BLaER1 treated with 17β-estradiol and CSF1 and Interleukin-3, amounts not matched to agents 10 nM and 100 nM (cell line): ENCODE data around the gene AHNAK2.
"Not testable (repeated sequence)": the region's sequence is repeated elsewhere in the genome, so short reads cannot be mapped to it uniquely, and the experiment has no call there.

ENCODE experiments used
- H3K27ac ChIP-seq, 11 experiments: shearing (Covaris generic); formaldehyde crosslinking; 2 replicates each; pipeline ENCODE4 v1.8.1; 2022
- H3K27me3 ChIP-seq, 11 experiments: shearing (Covaris generic); formaldehyde crosslinking; 2 replicates each; pipeline ENCODE4 v1.8.1; 2022
- H3K36me3 ChIP-seq, 11 experiments: shearing (Covaris generic); formaldehyde crosslinking; 2 replicates each; pipeline ENCODE4 v1.8.1; 2022
- H3K4me1 ChIP-seq, 10 experiments: shearing (Covaris generic); formaldehyde crosslinking; 2 replicates each; pipeline ENCODE4 v1.8.1; 2022
- H3K4me2 ChIP-seq, 11 experiments: shearing (Covaris generic); formaldehyde crosslinking; 2 replicates each; pipeline ENCODE4 v1.8.1; 2022
- H3K4me3 ChIP-seq, 10 experiments: shearing (Covaris generic); formaldehyde crosslinking; 2 replicates each; pipeline ENCODE4 v1.8.1; 2022
- H3K9ac ChIP-seq, 11 experiments: shearing (Covaris generic); formaldehyde crosslinking; 2 replicates each; pipeline ENCODE4 v1.8.1; 2022
- H3K9me3 ChIP-seq, 11 experiments: shearing (Covaris generic); formaldehyde crosslinking; replicated peaks in 1 of 11; 2 replicates each; pipeline ENCODE4 v1.8.1; 2022
- H4K20me1 ChIP-seq, 11 experiments: shearing (Covaris generic); formaldehyde crosslinking; 2 replicates each; pipeline ENCODE4 v1.8.1; 2022
- Cebpa-rat ChIP-seq, 11 experiments: shearing (Covaris generic); IDR thresholded peaks; 2 replicates each; pipeline ENCODE4 v1.8.1; 2022

The AHNAK2 gene

GRCh38 chr14:104953097-104953496, 25.1 kb downstream of the AHNAK2 start:
- peaks cover 0 to 18% (median 0%) of the 10 kb centered on the region in 10 experiments; a peak in 7 of 20 replicates for H3K4me1 ChIP-seq
- H3K9ac ChIP-seq: 0 out of 22 replicates have a peak overlapping the region, but pooled peaks of 1 of the 11 experiments have one; percentile 19
- H3K27ac ChIP-seq: peak overlapping the region in 1 of 11 experiments; percentile 10; a peak in 1 of 22 replicates
- no peaks in the 10 kb centered on the region; a peak in 1 of 22 replicates for H3K36me3 ChIP-seq
- H3K4me3 ChIP-seq: no peak overlapping the region
- H3K4me2 ChIP-seq: peak overlapping the region in 5 of 11 experiments; percentile 1 to 74 (median 52); a peak in 6 of 22 replicates
- no peaks in the 10 kb centered on the region for H3K27me3 ChIP-seq
- H4K20me1 ChIP-seq: peaks cover 0 to 6% (median 0%) of the 10 kb centered on the region in 11 experiments; a peak in 1 of 22 replicates
- TF ChIP-seq Cebpa-rat (IDR thresholded peaks at IDR 0.05): no peak
- H3K9me3 ChIP-seq: no peaks in the 10 kb centered on the region

- not testable (repeated sequence) for H3K4me3 ChIP-seq
Observed at GRCh38 chr14:104951863-104952657, 26.1 kb downstream of the AHNAK2 start.

GRCh38 chr14:104950701-104951100, 27.5 kb downstream of the AHNAK2 start:
- H4K20me1 ChIP-seq, H3K9ac ChIP-seq, H3K9me3 ChIP-seq, H3K4me2 ChIP-seq, H3K27ac ChIP-seq, H3K36me3 ChIP-seq, H3K27me3 ChIP-seq, H3K4me3 ChIP-seq: not testable (repeated sequence)
- H3K4me1 ChIP-seq: peaks cover 0 to 18% (median 0%) of the 10 kb centered on the region in 10 experiments; a peak in 7 of 20 replicates

More at GRCh38 chr14:104951863-104952657, 26.1 kb downstream of the AHNAK2 start:
- H3K9ac ChIP-seq, H3K27ac ChIP-seq, H4K20me1 ChIP-seq, H3K4me2 ChIP-seq, H3K36me3 ChIP-seq, H3K9me3 ChIP-seq, H3K27me3 ChIP-seq: not testable (repeated sequence)
- H3K4me1 ChIP-seq: peaks cover 0 to 18% (median 0%) of the 10 kb centered on the region in 10 experiments; a peak in 7 of 20 replicates

- no peak overlapping the region for H3K4me2 ChIP-seq
- H3K4me3 ChIP-seq: no peak overlapping the region
- H3K27me3 ChIP-seq: no peaks in the 10 kb centered on the region
- H3K27ac ChIP-seq: no peak overlapping the region
- H3K9ac ChIP-seq: no peak overlapping the region
- H4K20me1 ChIP-seq: 0 out of 22 replicates have a peak, but pooled peaks cover 0 to 4% (median 0%) of the 10 kb centered on the region in 11 experiments
- H3K4me1 ChIP-seq: peaks cover 0 to 18% (median 0%) of the 10 kb centered on the region in 10 experiments; a peak in 7 of 20 replicates
- no peaks in the 10 kb centered on the region for H3K36me3 ChIP-seq
- TF ChIP-seq Cebpa-rat (IDR thresholded peaks at IDR 0.05): no peak
- no peaks in the 10 kb centered on the region for H3K9me3 ChIP-seq
Observed at GRCh38 chr14:104950021-104950420, 28.2 kb downstream of the AHNAK2 start.

GRCh38 chr14:104949406-104949955, 28.7 kb downstream of the AHNAK2 start:
- H3K4me2 ChIP-seq, H3K9me3 ChIP-seq, H3K27ac ChIP-seq, H3K27me3 ChIP-seq, H3K4me3 ChIP-seq, H3K36me3 ChIP-seq, H4K20me1 ChIP-seq, H3K9ac ChIP-seq: not testable (repeated sequence)
- H3K4me1 ChIP-seq: peaks cover 0 to 18% (median 0%) of the 10 kb centered on the region in 10 experiments; a peak in 7 of 20 replicates

GRCh38 chr14:104948736-104949031, 29.5 kb downstream of the AHNAK2 start:
- TF ChIP-seq Cebpa-rat (IDR thresholded peaks at IDR 0.05): no peak
- Histone ChIP-seq H4K20me1 (no peaks in the 10 kb centered on the region), H3K4me2 (no peak overlapping the region), H3K27me3 (no peaks in the 10 kb centered on the region), H3K9me3 (no peaks in the 10 kb centered on the region), H3K4me1 (peaks cover 0 to 12% (median 0%) of the 10 kb centered on the region in 10 experiments; a peak in 7 of 20 replicates), H3K27ac (no peak overlapping the region), H3K9ac (no peak overlapping the region), H3K36me3 (no peaks in the 10 kb centered on the region; a peak in 1 of 22 replicates), H3K4me3 (no peak overlapping the region)

GRCh38 chr14:104947881-104948735, 30.1 kb downstream of the AHNAK2 start:
- H3K36me3 ChIP-seq, H3K4me2 ChIP-seq, H3K27ac ChIP-seq, H4K20me1 ChIP-seq, H3K4me1 ChIP-seq, H3K4me3 ChIP-seq, H3K27me3 ChIP-seq, H3K9me3 ChIP-seq, H3K9ac ChIP-seq: not testable (repeated sequence)

- H4K20me1 ChIP-seq, H3K9ac ChIP-seq, H3K36me3 ChIP-seq, H3K27ac ChIP-seq, H3K4me3 ChIP-seq, H3K9me3 ChIP-seq, H3K4me2 ChIP-seq, H3K4me1 ChIP-seq, H3K27me3 ChIP-seq: not testable (repeated sequence)
Observed at GRCh38 chr14:104947201-104947600, 31.0 kb downstream of the AHNAK2 start.

GRCh38 chr14:104945986-104946965, 31.9 kb downstream of the AHNAK2 start:
- H4K20me1 ChIP-seq, H3K27me3 ChIP-seq, H3K9ac ChIP-seq, H3K4me3 ChIP-seq, H3K27ac ChIP-seq, H3K36me3 ChIP-seq, H3K4me1 ChIP-seq, H3K4me2 ChIP-seq, H3K9me3 ChIP-seq: not testable (repeated sequence)

GRCh38 chr14:104945266-104945665, 32.9 kb downstream of the AHNAK2 start:
- H3K4me3 ChIP-seq, H3K27ac ChIP-seq, H4K20me1 ChIP-seq, H3K36me3 ChIP-seq, H3K4me1 ChIP-seq, H3K27me3 ChIP-seq, H3K9me3 ChIP-seq, H3K4me2 ChIP-seq, H3K9ac ChIP-seq: not testable (repeated sequence)

- H3K9ac ChIP-seq, H3K27ac ChIP-seq, H3K4me2 ChIP-seq, H3K27me3 ChIP-seq, H3K9me3 ChIP-seq, H3K4me1 ChIP-seq, H4K20me1 ChIP-seq, H3K36me3 ChIP-seq, H3K4me3 ChIP-seq: not testable (repeated sequence)
Observed at GRCh38 chr14:104944436-104945205, 33.6 kb downstream of the AHNAK2 start.

- not testable (repeated sequence) for H3K4me2 ChIP-seq
Observed at GRCh38 chr14:104944016-104944308, 34.2 kb downstream of the AHNAK2 start.

More at GRCh38 chr14:104944016-104944308, 34.2 kb downstream of the AHNAK2 start:
- H3K9ac ChIP-seq, H4K20me1 ChIP-seq, H3K9me3 ChIP-seq, H3K36me3 ChIP-seq, H3K27me3 ChIP-seq, H3K4me1 ChIP-seq, H3K4me3 ChIP-seq, H3K27ac ChIP-seq: not testable (repeated sequence)
